UCSD-AML1 (cell line): Measurements from ENCODE around the gene PRPF39.
"Not testable (repeated sequence)": the region's sequence is repeated elsewhere in the genome, so short reads cannot be mapped to it uniquely, and the experiment has no call there.

Experiments used
- DNase-seq: peaks from one replicate; lab custom pipeline; 2025; ENCODE audit not compliant: unreplicated experiment; lab: John Stamatoyannopoulos, UW

The PRPF39 gene

DNA sequence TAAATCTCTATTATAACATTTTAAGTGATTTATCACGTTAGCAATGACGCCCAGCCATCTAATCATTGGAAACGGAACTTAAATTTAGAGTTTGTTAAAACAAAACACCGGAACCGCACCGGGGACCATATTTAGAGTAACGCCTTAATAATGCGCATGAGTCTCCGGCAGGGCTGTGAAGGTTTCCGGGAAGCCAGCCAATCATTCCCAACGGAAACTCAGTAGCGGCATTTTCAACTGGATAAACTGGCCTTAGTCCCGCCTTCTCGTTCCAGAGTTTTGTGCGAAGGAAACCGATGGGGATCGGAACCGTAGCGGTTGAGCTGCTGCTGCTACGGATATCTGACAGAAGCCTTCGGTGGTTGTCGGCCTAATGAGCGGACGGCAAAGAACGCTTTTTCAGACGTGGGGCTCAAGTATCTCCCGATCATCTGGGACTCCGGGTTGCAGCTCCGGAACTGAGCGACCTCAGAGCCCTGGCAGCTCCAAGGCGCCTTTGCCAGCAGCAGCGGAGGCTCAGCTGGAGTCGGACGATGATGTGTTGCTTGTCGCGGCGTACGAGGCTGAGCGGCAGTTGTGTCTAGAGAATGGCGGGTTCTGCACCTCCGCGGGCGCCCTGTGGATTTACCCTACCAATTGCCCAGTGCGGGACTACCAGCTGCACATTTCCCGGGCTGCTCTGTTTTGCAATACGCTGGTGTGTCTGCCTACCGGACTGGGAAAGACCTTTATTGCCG lies 51.9 kb downstream of the PRPF39 start, which contains the start of gene FANCM:
Gene FANCM (plus strand): TSS at position 272 of the 737 bp plus-strand sequence. CDS start 102 bp downstream, at position 374.
- DNase-seq = peak; percentile 85

DNA sequence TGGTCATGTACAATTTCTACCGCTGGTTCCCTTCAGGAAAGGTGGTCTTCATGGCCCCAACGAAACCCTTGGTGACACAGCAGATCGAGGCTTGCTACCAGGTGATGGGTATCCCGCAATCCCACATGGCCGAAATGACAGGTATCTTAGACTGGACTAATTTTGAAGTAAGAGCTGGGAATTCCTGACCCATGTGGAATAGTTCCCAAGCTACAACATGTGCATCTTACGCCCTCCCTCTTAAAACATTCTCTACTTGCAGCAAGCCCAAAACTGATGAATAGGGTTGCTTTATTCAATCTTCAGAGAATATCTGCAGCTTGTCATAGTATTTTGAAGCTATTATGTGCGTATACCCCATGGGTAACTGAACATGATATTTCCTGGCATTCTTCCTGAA lies 52.5 kb downstream of the PRPF39 start:
- no peak for DNase-seq

DNA sequence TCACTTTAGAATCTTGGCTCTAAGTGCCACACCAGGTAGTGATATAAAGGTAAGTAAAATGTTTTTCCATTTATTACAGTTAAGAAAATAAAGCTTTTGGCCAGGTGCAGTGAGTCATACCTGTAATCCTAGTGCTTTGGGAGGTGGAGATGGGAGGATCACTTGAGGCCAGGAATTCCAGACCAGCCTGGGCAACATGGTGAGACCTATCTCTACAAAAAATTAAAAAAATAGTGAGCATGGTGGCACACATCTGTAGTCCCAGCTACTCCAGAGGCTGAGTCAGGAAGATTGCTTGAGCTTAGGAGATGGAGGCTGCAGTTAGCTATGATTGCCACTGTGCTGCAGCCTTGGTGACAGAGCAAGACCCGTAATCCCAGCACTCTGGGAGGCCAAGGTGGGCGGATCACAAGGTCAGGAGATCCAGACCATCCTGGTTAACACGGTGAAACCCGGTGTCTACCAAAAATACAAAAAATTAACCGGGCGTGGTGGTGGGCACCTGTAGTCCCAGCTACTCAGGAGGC lies 56.8 kb downstream of the PRPF39 start:
- DNase-seq = no peak

- not testable (repeated sequence) for DNase-seq
Measured at GRCh38 chr14:45142083-45142482, 58.2 kb downstream of the PRPF39 start.

- DNase-seq = peak; percentile 7
Measured at GRCh38 chr14:45144658-45145057, 60.7 kb downstream of the PRPF39 start.

- no peak for DNase-seq
Measured at GRCh38 chr14:45145214-45145613, 61.3 kb downstream of the PRPF39 start.

DNA sequence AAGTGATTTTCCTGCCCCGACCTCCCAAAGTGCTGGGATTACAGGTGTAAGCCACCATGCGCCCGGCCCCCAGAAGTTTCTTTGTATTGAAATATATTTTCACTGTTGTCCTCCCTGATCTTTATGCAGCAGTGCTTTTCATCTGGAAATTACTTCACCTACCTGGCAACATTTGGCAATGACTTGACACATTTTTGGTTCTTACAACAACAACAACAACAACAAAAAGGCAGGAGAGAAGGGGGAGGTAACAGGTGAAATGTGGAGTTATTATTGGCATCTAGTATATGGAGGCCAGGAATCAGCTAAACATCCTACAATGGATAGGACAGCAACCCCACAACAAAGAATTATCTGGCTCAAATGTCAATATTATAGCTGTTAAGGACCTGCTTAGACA lies 65.7 kb downstream of the PRPF39 start:
- no peak for DNase-seq

- no peak for DNase-seq
Measured at GRCh38 chr14:45150386-45150890, 66.5 kb downstream of the PRPF39 start.

DNA sequence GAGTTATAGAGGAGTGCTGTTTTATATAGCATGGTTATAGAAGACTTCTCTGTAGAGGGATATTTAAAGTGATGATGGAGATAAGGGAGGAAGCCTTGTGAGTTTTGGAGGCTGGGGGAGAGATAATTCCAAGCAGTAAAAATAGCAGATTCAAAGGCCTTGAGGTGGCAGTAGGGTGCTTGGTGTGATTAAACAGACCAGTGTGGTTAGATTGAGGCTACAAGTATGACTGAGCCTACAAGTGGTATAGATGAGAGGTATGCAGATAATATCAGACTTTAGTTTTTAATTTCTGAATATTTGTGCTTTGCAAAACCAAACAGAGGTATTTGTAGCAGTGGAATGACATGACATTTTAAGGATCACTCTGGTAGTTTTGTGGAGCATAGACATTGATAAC lies 72.2 kb downstream of the PRPF39 start:
- DNase-seq = no peak
